Body of pancreas (tissue), 4 donors: ENCODE data around the gene IRF2. TPM values are rescaled to one million over a fixed set of nuclear protein-coding genes. Genes with fewer than 3 reads are reported as not detected.

ENCODE experiments used
- ATAC-seq: fragments of 150-250 bp; one replicate; pipeline ENCODE4 v1.9.1; 2016
- DNase-seq, 4 donors: peaks; one replicate each; pipeline ENCODE4 v3.0.0-alpha.2; 2019
- H3K27ac ChIP-seq, 4 donors: fragments of 200-600 bp; sonication (generic); 1 replicate in 3 of 4; 2 replicates in 1 of 4; pipeline versions ENCODE4 v1.5.1 to v1.6.1; 2016 to 2019; ENCODE audit warnings: mild to moderate bottlenecking in 1 of 4, mixed read lengths in 1 of 4, moderate library complexity in 1 of 4
- H3K27me3 ChIP-seq, 2 donors: fragments of 200-600 bp; sonication (generic); one replicate each; pipeline ENCODE4 v1.6.0; 2016; ENCODE audit warnings: mild to moderate bottlenecking in 1 of 2
- H3K36me3 ChIP-seq, 2 donors: fragments of 200-600 bp; sonication (generic); replicated peaks in 1 of 2; 2 replicates each; pipeline ENCODE4 v1.5.1; 2016; ENCODE audit warnings: low read depth in 2 of 2; ENCODE audit not compliant: insufficient read depth in 1 of 2
- H3K4me1 ChIP-seq: fragments of 200-600 bp; sonication (generic); one replicate; pipeline ENCODE4 v1.6.0; 2016
- H3K4me3 ChIP-seq, 2 donors: fragments of 200-600 bp; sonication (generic); 1 replicate in 1 of 2; 2 replicates in 1 of 2; pipeline ENCODE4 v1.5.1; 2016 to 2019
- H3K9me3 ChIP-seq, 3 donors: fragments of 200-600 bp; sonication (generic); 1 replicate in 2 of 3; 2 replicates in 1 of 3; pipeline ENCODE4 v1.5.1; 2016
- POLR2A ChIP-seq, 3 donors: fragments of 450-650 bp; IDR thresholded peaks; one replicate each; pipeline ENCODE4 v1.6.1; 2016; ENCODE audit warnings: antibody characterized with exemption in 3 of 3, mild to moderate bottlenecking in 2 of 3
- WGBS, 2 donors: methylation state at CpG; one replicate each; pipeline ENCODE4 v1.1.5; 2017; 5-methylcytosine and 5-hydroxymethylcytosine counted together
- intact Hi-C: fragments of 100-400 bp; cut with DNase I; formaldehyde crosslinking; loops from one replicate; pipeline ENCODE4 v1.15.1; 2023
- total RNA-seq, 2 donors: library from RNA; depleted of rRNA; stranded (reverse); fragments of >200 nt; gene quantifications; one replicate each; pipeline ENCODE4 v1.1.0, GENCODE V29; 2016
- TF ChIP-seq, protein P1 (sequence below), 7 experiments: fragments of 450-650 bp in 4 of 7; fragments of 200-600 bp in 3 of 7; sonication (generic) in 3 of 7; IDR thresholded peaks; one replicate each; pipeline ENCODE4 v1.5.1; 2016 to 2019; ENCODE audit warnings: antibody characterized with exemption in 7 of 7

The IRF2 gene
- total RNA-seq, 2 donors from 2014 or later = 12.5 to 14.5 TPM

DNA sequence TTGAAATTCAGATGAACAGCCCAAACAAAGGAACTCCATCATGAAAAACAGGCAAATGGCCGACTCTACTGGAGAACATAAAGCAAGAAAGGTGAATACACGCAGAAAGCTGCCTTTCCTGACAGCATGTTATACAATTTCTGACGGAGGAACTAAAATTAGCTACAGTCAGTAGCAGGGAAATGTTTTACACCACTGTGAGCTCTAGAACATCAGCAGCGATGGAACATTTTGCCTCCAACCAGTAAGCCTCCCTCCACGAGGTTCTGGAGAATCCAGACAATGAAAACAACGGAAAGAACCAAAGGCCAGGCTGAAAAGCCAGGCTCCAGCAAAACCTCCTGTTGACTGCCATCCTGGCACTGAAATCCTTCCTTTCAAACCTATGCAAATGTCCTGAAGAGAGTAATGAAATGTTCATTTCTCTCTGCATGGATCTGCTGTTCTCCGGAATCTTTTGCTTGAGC lies 78.9 kb downstream of the IRF2 start:
- Histone ChIP-seq H3K4me3 (no peak overlapping the region), H3K36me3 (peaks cover 0 to 12% of the 10 kb centered on the region in 2 donors), H3K27ac (no peak overlapping the region), H3K4me1 (no peaks in the 10 kb centered on the region), H3K27me3 (no peaks in the 10 kb centered on the region), H3K9me3 (no peaks in the 10 kb centered on the region)
- WGBS, 2 donors = 86 to 91% methylated on average over 7 of the region's 7 CpGs
- TF ChIP-seq, protein P1, sequence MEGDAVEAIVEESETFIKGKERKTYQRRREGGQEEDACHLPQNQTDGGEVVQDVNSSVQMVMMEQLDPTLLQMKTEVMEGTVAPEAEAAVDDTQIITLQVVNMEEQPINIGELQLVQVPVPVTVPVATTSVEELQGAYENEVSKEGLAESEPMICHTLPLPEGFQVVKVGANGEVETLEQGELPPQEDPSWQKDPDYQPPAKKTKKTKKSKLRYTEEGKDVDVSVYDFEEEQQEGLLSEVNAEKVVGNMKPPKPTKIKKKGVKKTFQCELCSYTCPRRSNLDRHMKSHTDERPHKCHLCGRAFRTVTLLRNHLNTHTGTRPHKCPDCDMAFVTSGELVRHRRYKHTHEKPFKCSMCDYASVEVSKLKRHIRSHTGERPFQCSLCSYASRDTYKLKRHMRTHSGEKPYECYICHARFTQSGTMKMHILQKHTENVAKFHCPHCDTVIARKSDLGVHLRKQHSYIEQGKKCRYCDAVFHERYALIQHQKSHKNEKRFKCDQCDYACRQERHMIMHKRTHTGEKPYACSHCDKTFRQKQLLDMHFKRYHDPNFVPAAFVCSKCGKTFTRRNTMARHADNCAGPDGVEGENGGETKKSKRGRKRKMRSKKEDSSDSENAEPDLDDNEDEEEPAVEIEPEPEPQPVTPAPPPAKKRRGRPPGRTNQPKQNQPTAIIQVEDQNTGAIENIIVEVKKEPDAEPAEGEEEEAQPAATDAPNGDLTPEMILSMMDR (IDR thresholded peaks at IDR 0.05) = no peak
- TF ChIP-seq POLR2A (IDR thresholded peaks at IDR 0.05) = no peak
- intact Hi-C loops = no loop called here
- ATAC-seq (no peak), DNase-seq (no peak)

DNA sequence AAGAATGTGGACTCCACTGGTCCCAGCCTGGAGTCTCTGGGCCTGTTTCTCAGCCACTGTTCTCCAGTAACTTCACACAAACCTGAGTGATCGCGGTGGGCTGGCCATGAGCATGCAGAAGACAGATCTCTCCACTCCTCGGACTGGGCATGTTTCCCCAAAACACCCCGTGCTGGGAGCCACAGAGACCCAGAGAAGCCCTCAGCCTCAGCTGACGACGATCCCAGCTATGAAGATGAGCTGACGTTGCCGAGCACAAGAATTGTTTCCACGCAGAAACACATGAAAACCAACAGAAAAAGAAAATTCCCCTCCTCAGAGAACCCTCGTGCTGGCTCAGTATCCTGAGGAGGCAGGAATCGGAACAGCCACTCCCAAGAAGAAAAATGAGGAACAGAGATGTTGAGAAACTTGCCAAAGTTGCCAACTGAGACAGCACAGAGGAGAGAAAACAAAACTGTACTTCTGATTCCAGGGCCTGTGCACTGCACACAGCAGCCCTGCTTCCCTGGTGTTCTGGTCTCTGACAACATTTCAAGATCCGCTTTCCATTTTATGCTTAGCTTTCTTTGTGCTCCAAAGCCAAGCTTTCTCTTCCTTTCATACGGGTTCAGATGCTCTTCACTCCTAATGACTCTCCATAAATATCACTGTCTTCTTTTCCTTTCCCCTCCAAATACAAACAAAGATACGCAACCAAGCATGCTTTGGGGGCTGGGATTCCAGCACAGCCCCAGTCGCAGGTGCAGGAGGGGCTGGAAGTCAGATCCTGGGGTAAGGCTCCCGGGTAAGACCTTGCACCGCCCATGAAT lies 81.4 kb downstream of the IRF2 start:
- DNase-seq (peak in 1 of 4 donors; percentile 53), ATAC-seq (no peak)
- Histone ChIP-seq H3K4me3 (no peak overlapping the region), H3K27ac (peak overlapping the region in 1 of 4 donors; percentile 56), H3K36me3 (peaks cover 0 to 9% of the 10 kb centered on the region in 2 donors), H3K27me3 (no peaks in the 10 kb centered on the region), H3K9me3 (no peaks in the 10 kb centered on the region), H3K4me1 (no peaks in the 10 kb centered on the region)
- 86 to 90% methylated on average over 17 of the region's 17 CpGs for WGBS, 2 donors
- TF ChIP-seq, protein P1 (IDR thresholded peaks at IDR 0.05) = no peak
- TF ChIP-seq POLR2A (IDR thresholded peaks at IDR 0.05) = no peak
- intact Hi-C loops = no loop called here

DNA sequence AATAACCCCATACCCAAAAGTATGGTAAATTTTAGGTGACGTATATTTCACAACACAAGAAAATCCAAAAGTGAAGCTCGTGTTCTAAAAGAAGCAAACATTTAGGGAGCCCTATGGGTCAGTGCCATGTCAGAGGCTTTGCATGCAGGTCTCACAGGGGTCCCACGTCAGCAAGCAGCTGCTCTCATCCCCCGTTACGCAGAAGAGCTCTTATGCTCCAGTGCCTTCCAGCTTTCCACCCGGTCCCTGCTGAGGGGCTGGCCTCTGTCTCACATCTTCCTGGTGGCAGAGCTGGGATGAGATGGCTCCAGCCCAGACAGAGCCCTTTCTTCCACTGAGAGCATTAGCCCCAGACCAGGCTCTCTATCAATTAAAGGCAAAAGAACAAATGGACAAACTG lies 82.0 kb downstream of the IRF2 start:
- H3K9me3 ChIP-seq = no peaks in the 10 kb centered on the region
- no peaks in the 10 kb centered on the region for H3K27me3 ChIP-seq
- DNase-seq = no peak
- no peak overlapping the region for H3K4me3 ChIP-seq
- intact Hi-C loops = no loop called here
- peaks cover under 1% of the 10 kb centered on the region for H3K4me1 ChIP-seq
- peaks cover 0 to 5% of the 10 kb centered on the region in 2 donors for H3K36me3 ChIP-seq
- TF ChIP-seq, protein P1 (IDR thresholded peaks at IDR 0.05) = no peak
- TF ChIP-seq POLR2A (IDR thresholded peaks at IDR 0.05) = no peak
- ATAC-seq = no peak
- H3K27ac ChIP-seq = peak overlapping the region in 1 of 4 donors; percentile 39
- WGBS, 2 donors = 94% methylated on average over 6 of the region's 6 CpGs

DNA sequence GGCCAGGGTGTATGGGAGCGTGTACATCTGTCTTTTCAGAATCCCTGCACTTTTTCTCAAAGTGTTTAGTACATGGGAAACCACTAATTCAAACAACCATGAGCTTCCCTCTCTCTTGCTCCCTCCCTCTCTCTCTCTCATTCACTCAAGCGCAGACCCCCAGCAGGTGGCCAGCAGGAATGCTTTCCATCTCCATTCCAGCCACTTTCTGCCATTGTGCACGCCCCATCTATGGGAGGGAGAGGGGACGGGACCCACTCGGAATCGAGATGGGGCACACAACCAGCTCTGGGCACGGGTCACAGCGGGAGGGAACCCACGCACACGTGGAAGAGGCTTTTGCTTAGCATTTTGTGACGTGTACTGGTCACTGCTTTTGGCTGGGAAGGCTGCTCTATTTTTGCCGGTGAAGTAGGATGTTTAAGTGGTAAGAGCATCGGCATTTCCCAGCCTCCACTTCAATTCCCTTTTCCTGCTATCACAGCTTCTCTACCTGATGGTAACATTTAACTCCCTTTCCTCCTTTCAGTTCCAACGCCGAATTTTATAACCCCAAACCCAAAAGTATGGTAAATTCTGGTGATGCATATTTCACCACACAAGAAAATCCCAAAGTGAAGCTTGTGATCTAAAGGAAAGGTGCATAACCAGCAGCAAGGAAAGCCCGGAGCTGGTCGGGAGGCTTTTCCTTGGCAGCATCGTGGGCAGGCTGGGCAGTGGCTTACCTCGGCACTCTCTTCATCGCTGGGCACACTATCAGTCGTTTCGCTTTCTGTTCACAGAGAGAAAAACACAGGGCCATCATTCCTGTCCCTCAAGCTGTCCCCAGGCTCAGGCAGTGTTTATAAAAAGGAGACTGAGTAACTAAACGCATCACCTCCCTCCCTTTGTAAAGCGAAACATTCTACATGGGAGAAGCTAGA lies 84.1 kb downstream of the IRF2 start:
- peaks cover 0 to 5% of the 10 kb centered on the region in 2 donors for H3K36me3 ChIP-seq
- peaks cover 13% of the 10 kb centered on the region for H3K4me1 ChIP-seq

More for the DNA sequence above, 84.1 kb downstream of the IRF2 start:
- H3K27ac ChIP-seq = no peak overlapping the region
- ATAC-seq (no peak), DNase-seq (no peak)
- H3K27me3 ChIP-seq = no peaks in the 10 kb centered on the region
- intact Hi-C loops = no loop called here
- H3K9me3 ChIP-seq = no peaks in the 10 kb centered on the region
- 81 to 82% methylated on average over 24 of the region's 24 CpGs for WGBS, 2 donors
- TF ChIP-seq POLR2A (IDR thresholded peaks at IDR 0.05) = no peak
- TF ChIP-seq, protein P1 (IDR thresholded peaks at IDR 0.05) = no peak
- no peak overlapping the region for H3K4me3 ChIP-seq
